Stimulated activated CD8-positive, alpha-beta memory T cell treated with anti-CD3 and anti-CD28 coated beads, Interleukin-12 subunit alpha, Interleukin-12 subunit beta, amount 100 ng/mL, for 24 hours (primary cell): Measurements from ENCODE around the gene MS4A5.

Experiments used
- DNase-seq: peaks from one replicate; pipeline ENCODE4 v3.0.0-alpha.2; 2020; ENCODE audit errors: extremely low read depth

The MS4A5 gene

GRCh38 chr11:60482361-60482760 lies 53.0 kb downstream of the MS4A5 start:
- no peak for DNase-seq

DNA sequence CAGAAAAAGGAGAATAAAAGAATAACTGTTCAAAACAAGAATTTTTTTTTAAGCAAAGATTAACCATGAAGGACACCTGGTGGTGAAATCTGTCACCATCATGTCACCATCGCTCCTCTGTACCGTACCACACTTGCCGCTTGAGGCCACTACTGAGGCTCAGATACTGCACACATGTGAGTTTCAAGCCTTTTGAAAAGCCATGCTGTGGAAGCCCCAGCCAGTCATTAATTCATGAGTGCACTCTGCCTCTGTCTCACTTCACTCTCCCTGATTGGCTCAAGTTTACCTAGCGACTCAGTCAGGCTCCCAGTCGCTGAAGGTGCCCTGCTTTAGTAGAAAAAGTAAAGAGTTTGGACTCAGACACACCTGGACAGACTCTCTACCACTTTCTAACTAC lies 56.6 kb downstream of the MS4A5 start:
- DNase-seq: no peak

GRCh38 chr11:60492488-60493009 lies 63.2 kb downstream of the MS4A5 start, which contains the start of gene MS4A12:
Gene MS4A12 (plus strand): TSS chr11:60492778. CDS start chr11:60497319, 4,541 bp downstream.
- no peak for DNase-seq

- DNase-seq: no peak
Observed at GRCh38 chr11:60493454-60493853, 64.1 kb downstream of the MS4A5 start.
